Heart left ventricle (tissue), 13 donors: ENCODE data around the gene MRPL24.

Source experiments
- CTCF ChIP-seq, 12 donors: fragments of 200-600 bp; sonication (generic) in 4 of 12; IDR thresholded peaks; one replicate each; pipeline versions ENCODE4 v1.5.0 to v1.8.0; 2018 to 2022; ENCODE audit warnings: antibody characterized with exemption in 12 of 12, mild to moderate bottlenecking in 5 of 12
- POLR2A ChIP-seq, 2 donors: fragments of 450-650 bp; IDR thresholded peaks; one replicate each; pipeline ENCODE4 v1.6.1; 2017; ENCODE audit warnings: antibody characterized with exemption in 2 of 2, mild to moderate bottlenecking in 2 of 2, moderate library complexity in 2 of 2
- donor health status: ischemic (EF 13 %, LVEDD 7.1; RV severe dilation, severe dysfunction).
- donor health status: DM: no; HTN: yes; CAD: no.
- donor health status: DM: no; HTN: no; CAD: no.
- donor health status: ischemic (EF 25% LVEDD 6.9; RV normal size, moderate dysfunction).
- donor health status: ischemic (EF 25% LVEDD 5.7; RV mildly dilated, moderate dysfunction).
- donor health status: ischemic (EF 35%, LVEDD 5.7; RV mildly dilated, moderate dysfunction).
- donor health status: nonischemic (EF 11% LVEDD 7.7; RV severe dilation, severe dysfunction).
- donor health status: DM: yes; HTN: yes; CAD: no.
- donor health status: PGD.
- donor health status: ischemic (EF 29% LVEDD 5.4; RV normal size, mild dysfunction).
- donor health status: nonischemic (EF 23%, LVEDD 6.1; RV moderate dilation, normal function).

GRCh38 chr1:156740237-156740740, 599 bp downstream of the MRPL24 start:
- TF ChIP-seq CTCF (IDR thresholded peaks at IDR 0.05) (no peak), POLR2A (IDR thresholded peaks at IDR 0.05) (no peak)
